IPS-18a (cell line): ENCODE data around the gene LACTBL1.
"Not testable (repeated sequence)": the region's sequence is repeated elsewhere in the genome, so short reads cannot be mapped to it uniquely, and the experiment has no call there.

ENCODE experiments used
- H3K27ac ChIP-seq: one replicate; pipeline ENCODE4 v1.5.1; 2013; ENCODE audit warnings: low read length
- H3K27me3 ChIP-seq: one replicate; pipeline ENCODE4 v1.6.1; 2013; ENCODE audit warnings: mild to moderate bottlenecking, low read length; ENCODE audit not compliant: control insufficient read depth, insufficient read depth
- H3K36me3 ChIP-seq: one replicate; pipeline ENCODE4 v1.6.1; 2013; ENCODE audit warnings: low read depth, low read length; ENCODE audit not compliant: control insufficient read depth
- H3K4me1 ChIP-seq: one replicate; pipeline ENCODE4 v1.6.1; 2013; ENCODE audit warnings: low read depth, low read length; ENCODE audit not compliant: control insufficient read depth
- H3K4me3 ChIP-seq: one replicate; pipeline ENCODE4 v1.5.1; 2013; ENCODE audit warnings: low read length
- H3K9ac ChIP-seq: one replicate; pipeline ENCODE4 v1.6.1; 2013; ENCODE audit warnings: mild to moderate bottlenecking, low read length, moderate library complexity
- H3K9me3 ChIP-seq: one replicate; pipeline ENCODE4 v1.6.1; 2013; ENCODE audit warnings: low read depth, low read length; ENCODE audit not compliant: control insufficient read depth

Gene LACTBL1

DNA sequence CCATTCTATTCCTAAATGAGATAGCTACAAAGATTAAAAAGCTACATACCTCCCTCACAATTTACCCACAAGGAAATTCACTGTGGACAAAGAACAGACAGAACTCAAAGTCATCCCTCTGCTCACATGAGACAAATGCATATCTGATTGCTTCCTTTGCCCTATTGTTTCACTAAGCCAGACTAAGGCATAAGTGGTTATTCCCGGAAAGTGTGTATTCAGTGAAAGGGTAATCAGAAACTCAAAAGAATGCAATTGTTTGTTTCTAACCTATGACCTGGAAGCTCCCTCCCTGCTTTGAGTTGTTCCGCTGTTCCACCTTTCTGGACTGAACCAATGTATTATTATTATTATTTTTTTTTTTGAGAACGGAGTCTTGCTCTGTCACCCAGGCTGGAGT is 32.1 kb upstream of the LACTBL1 start:
- H3K4me3 ChIP-seq, H3K9me3 ChIP-seq, H3K27me3 ChIP-seq, H3K36me3 ChIP-seq, H3K27ac ChIP-seq, H3K9ac ChIP-seq, H3K4me1 ChIP-seq: not testable (repeated sequence)

- Histone ChIP-seq H3K9me3 (no peaks in the 10 kb centered on the region), H3K27me3 (no peaks in the 10 kb centered on the region), H3K4me3 (no peak overlapping the region), H3K9ac (no peak overlapping the region), H3K36me3 (no peaks in the 10 kb centered on the region), H3K27ac (no peak overlapping the region), H3K4me1 (no peaks in the 10 kb centered on the region)
Measured at GRCh38 chr1:23004112-23004511, 31.4 kb upstream of the LACTBL1 start.

GRCh38 chr1:23002218-23002617 is 29.6 kb upstream of the LACTBL1 start:
- H3K4me3 ChIP-seq, H3K27ac ChIP-seq: not testable (repeated sequence)

GRCh38 chr1:23000133-23000532 is 27.5 kb upstream of the LACTBL1 start:
- not testable (repeated sequence) for H3K9me3 ChIP-seq, H3K36me3 ChIP-seq, H3K27me3 ChIP-seq, H3K27ac ChIP-seq, H3K9ac ChIP-seq, H3K4me1 ChIP-seq, H3K4me3 ChIP-seq

More at GRCh38 chr1:23002218-23002617, 29.6 kb upstream of the LACTBL1 start:
- H3K9ac ChIP-seq, H3K4me1 ChIP-seq, H3K36me3 ChIP-seq, H3K27me3 ChIP-seq, H3K9me3 ChIP-seq: not testable (repeated sequence)

DNA sequence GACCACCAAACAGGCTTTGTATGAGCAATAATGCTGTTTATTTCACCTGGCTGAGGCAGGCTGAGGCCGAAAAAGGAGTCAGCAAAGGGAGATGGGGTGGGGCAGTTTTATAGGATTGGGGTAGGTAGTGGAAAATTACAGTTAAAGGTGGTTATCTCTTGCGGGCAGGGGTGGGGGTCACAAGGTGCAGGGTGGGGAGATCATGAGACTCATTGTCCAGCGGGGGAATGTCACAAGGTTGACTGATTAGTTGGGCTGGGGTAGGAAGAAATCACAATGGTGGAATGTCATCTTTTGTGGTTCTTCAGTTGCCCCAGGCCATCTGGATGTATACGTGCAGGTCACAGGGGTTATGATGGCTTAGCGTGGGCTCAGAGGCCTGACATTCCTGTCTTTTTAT is 24.9 kb upstream of the LACTBL1 start:
- H3K9ac ChIP-seq, H3K27ac ChIP-seq, H3K4me1 ChIP-seq, H3K4me3 ChIP-seq, H3K27me3 ChIP-seq, H3K36me3 ChIP-seq: not testable (repeated sequence)
- H3K9me3 ChIP-seq: peaks cover 23% of the 10 kb centered on the region

- no peak overlapping the region for H3K27ac ChIP-seq
- H3K4me1 ChIP-seq: no peaks in the 10 kb centered on the region
- H3K4me3 ChIP-seq: no peak overlapping the region
- peaks cover 23% of the 10 kb centered on the region for H3K9me3 ChIP-seq
- no peaks in the 10 kb centered on the region for H3K36me3 ChIP-seq
- H3K9ac ChIP-seq: no peak overlapping the region
- no peaks in the 10 kb centered on the region for H3K27me3 ChIP-seq
Measured at GRCh38 chr1:22995774-22996173, 23.1 kb upstream of the LACTBL1 start.

GRCh38 chr1:22993220-22993795 is 20.6 kb upstream of the LACTBL1 start:
- H3K4me1 ChIP-seq, H3K36me3 ChIP-seq, H3K27me3 ChIP-seq, H3K27ac ChIP-seq, H3K4me3 ChIP-seq, H3K9ac ChIP-seq: not testable (repeated sequence)
- peaks cover 23% of the 10 kb centered on the region for H3K9me3 ChIP-seq

DNA sequence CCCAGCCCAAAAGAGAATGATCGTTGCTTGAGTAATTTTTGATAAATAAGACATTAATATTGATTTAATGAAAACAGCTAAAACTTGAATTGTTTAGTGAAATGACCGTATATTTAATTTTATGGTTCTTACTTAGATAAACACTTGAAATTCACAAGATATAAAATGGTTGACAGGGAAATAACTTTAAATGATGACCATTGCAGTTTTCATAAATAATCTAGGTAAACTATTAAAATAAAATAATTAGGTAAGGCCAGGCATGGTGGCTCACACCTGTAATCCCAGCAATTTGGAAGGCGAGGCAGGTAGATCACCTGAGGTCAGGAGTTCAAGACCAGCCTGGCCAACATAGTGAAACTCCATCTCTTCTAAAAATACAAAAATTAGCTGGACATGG is 19.7 kb upstream of the LACTBL1 start:
- peaks cover 23% of the 10 kb centered on the region for H3K9me3 ChIP-seq
- not testable (repeated sequence) for H3K27me3 ChIP-seq, H3K27ac ChIP-seq, H3K36me3 ChIP-seq, H3K4me1 ChIP-seq, H3K4me3 ChIP-seq, H3K9ac ChIP-seq

DNA sequence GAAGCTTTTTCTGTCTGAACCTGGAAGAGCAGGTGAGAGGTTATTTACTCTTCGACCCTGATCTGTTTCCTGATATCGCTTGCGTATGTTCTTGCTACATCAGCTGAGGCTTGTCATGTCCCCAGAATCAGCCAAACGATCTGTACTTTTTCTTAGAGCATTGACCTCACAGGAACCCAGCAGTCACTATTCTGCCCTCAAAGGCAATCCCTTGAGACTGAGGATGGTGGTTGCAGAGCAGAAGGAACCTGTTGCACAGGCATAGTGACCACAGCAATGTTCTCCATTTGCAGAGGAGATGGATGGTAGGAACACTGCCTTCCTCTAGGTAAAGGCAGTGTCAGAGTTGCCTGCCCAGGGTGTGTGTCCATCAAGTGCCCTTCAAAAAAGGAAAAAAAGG is 11.3 kb upstream of the LACTBL1 start:
- no peaks in the 10 kb centered on the region for H3K27me3 ChIP-seq
- H3K27ac ChIP-seq: no peak overlapping the region
- H3K36me3 ChIP-seq: no peaks in the 10 kb centered on the region
- no peaks in the 10 kb centered on the region for H3K9me3 ChIP-seq
- H3K9ac ChIP-seq: no peak overlapping the region
- H3K4me3 ChIP-seq: no peak overlapping the region
- no peaks in the 10 kb centered on the region for H3K4me1 ChIP-seq

GRCh38 chr1:22980471-22980790 is 7.8 kb upstream of the LACTBL1 start:
- not testable (repeated sequence) for H3K9me3 ChIP-seq, H3K27ac ChIP-seq, H3K9ac ChIP-seq, H3K4me1 ChIP-seq, H3K27me3 ChIP-seq, H3K4me3 ChIP-seq, H3K36me3 ChIP-seq

DNA sequence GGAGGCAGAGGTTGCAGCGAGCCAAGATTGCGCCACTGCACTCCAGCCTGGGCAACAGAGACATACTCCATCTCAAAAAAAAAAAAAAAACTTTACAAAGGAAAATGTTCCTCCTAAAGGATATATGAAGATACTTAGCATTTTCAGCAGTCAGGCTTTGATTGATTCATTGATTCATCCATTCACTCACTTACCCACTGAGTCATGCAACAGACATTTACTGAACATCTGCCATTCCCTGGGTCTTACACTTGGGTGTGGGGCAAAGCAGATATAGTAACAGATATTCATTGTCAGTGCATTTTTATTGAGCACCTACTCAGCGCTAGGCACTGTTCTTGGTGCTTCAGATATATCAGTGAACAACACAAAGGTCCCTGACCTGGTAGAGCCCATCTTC is 5.6 kb upstream of the LACTBL1 start:
- no peaks in the 10 kb centered on the region for H3K4me1 ChIP-seq
- H3K9me3 ChIP-seq: no peaks in the 10 kb centered on the region
- H3K9ac ChIP-seq: no peak overlapping the region
- H3K27ac ChIP-seq: no peak overlapping the region
- no peaks in the 10 kb centered on the region for H3K27me3 ChIP-seq
- H3K4me3 ChIP-seq: no peak overlapping the region
- H3K36me3 ChIP-seq: no peaks in the 10 kb centered on the region

DNA sequence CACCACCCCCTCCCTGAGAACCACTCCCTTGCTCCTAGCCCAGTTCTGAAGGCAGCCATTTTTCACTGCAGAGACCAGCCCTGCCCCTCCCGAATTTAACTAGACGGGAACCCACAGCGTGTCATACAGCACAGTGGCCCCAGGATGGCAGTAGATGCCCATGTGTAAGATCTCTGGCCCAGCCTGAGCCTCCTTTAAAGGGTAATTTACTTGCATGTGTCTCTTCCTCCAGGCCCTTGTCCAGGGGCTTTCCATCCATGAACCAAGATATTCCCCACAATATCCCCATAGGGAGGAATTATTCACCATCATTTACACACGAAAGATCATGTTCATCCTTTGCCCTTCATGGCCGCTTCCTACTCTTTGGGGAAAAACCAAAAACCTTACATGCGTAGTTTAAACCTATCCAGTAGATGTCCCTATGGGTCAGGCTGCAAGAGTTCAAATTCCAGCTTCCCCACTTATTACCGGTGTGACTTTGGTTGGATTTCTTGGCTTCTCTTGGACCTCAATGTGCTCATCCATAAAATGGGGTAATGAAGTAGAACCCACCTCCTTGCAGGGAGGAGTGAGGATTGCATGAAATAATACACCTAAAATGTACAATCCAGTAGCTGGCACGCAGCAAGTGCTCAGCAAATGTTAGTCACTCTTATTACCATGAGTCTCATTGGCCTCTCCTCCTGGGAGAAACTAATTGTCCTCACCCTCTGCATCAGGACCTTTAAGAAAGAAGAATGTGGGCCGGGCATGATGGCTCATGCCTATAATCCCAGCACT is 4.0 kb upstream of the LACTBL1 start:
- no peak overlapping the region for H3K4me3 ChIP-seq
- no peaks in the 10 kb centered on the region for H3K27me3 ChIP-seq
- no peaks in the 10 kb centered on the region for H3K36me3 ChIP-seq
- H3K4me1 ChIP-seq: no peaks in the 10 kb centered on the region
- no peaks in the 10 kb centered on the region for H3K9me3 ChIP-seq
- no peak overlapping the region for H3K9ac ChIP-seq
- no peak overlapping the region for H3K27ac ChIP-seq
